Anterior cingulate cortex (tissue), 58 donors: ENCODE data around the gene SPTBN2.
"Not testable (repeated sequence)": the region's sequence is repeated elsewhere in the genome, so short reads cannot be mapped to it uniquely, and the experiment has no call there.

Experiments used
- DNase-seq, 58 donors: peaks; one replicate each; lab custom pipeline; 2025; lab: John Stamatoyannopoulos, UW

SPTBN2 gene

GRCh38 chr11:66725114-66725513 is 3.9 kb downstream of the SPTBN2 start:
- no peak for DNase-seq

GRCh38 chr11:66724167-66724566 is 4.8 kb downstream of the SPTBN2 start:
- not testable (repeated sequence) for DNase-seq

- no peak for DNase-seq
Measured at GRCh38 chr11:66723693-66724092, 5.3 kb downstream of the SPTBN2 start.

DNA sequence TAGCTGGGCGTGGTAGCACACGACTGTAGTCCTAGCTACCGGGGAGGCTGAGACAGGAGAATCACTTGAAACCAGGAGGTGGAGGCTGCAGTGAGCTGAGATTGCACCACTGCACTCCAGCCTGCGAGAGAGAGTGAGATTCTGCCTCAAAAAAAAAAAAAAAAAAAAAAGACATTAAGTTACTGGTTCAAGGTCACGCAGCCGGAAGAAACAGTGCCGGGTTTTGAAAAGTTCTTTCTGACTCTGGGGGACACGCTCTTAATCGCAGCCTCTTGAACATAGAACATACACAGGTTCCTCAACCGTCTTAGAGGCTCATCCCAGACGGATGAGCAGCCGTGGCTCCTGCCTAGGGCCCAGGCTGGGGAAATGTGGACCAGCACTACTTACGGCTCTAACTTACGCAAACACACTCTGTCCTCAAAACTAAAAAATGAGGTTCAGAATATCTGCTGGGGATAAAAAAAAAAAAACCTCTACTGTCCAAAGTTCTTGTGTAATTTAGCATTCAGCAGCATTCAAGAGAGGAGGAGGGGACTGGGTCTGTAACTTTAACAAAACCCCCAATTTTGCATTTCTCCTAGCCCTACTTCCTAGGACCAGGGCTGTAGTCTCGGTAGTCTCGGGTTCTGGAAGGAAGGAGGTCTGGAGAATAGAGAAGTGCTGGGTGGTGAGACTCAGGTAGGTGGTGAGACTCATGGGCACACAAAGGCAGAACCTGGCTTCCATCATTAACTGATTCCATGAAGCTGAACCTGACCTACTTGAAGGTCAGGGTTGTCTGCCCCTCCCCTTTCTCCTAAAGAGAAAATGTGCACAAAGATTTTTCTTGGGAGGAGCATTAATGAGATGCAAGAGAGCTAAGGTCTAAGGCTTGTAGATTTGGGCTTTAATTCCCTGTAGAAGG is 6.0 kb downstream of the SPTBN2 start:
- no peak for DNase-seq

- no peak for DNase-seq
Measured at GRCh38 chr11:66721939-66722338, 7.1 kb downstream of the SPTBN2 start.

DNA sequence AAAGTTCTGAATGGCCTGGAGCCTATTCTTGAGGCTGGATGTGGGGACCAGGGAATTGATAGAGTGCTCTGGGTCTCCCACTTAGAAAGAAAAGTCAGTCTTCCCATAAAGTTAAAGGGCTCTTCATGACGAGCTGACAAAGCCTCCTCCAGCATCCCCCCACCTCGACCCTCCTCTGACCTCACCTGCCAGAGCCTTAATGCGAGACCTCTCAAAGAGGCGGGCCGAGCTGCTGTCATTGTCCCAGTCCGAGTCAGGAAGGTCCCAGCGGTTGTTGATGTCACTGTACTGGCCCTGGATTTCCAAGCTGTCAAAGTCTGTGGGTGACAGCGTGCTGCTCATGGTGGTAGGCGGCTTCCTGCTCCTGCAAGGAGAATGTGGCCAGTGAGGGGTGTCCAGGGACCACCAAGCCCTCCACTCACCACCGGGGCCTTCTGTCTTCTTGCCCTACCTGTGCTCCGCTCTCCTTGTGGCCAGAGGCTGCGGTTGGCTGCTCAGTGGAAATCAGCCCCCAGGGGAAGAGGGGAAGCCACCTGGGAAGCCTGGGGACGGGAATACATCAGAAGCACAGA is 8.0 kb downstream of the SPTBN2 start:
- DNase-seq: no peak

GRCh38 chr11:66720223-66720898 is 8.7 kb downstream of the SPTBN2 start:
- peak in 33 of 58 donors; percentile 10 to 76 (median 40) for DNase-seq

- DNase-seq: no peak
Measured at GRCh38 chr11:66719111-66719872, 9.7 kb downstream of the SPTBN2 start.

DNA sequence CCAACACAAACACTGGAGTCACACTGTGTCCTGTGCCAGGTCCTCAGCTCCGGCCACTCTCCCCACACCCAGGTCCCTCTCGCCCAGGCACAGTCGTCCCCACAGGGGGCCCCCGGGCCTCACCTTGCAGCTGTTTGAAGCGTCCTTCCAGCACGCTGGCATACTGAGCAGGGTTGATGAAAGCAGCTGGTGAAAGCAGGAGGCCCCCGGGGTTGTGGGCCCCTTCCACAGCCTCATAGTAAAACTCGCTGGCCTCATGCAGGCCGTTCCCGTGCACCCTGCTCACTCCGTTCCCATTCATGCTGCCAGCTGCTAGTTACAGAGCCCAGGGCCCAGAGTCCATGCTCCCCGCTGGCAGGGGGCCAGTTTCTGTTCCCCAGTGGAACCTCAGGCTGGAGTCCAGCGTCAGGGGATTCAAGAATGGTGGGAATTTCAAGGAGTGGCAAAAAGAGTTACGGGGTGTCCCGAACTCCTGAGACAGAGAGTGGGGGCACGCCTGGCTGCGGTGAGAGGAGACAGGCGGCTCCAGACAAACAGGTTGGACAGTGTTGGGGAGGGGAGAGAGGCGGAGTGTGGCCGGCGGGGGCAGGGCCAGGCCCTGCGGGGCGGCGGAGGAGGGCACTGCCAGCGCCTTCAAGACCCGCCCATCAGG is 10.6 kb downstream of the SPTBN2 start:
- DNase-seq: no peak

GRCh38 chr11:66717925-66718319 is 11.1 kb downstream of the SPTBN2 start:
- no peak for DNase-seq

DNA sequence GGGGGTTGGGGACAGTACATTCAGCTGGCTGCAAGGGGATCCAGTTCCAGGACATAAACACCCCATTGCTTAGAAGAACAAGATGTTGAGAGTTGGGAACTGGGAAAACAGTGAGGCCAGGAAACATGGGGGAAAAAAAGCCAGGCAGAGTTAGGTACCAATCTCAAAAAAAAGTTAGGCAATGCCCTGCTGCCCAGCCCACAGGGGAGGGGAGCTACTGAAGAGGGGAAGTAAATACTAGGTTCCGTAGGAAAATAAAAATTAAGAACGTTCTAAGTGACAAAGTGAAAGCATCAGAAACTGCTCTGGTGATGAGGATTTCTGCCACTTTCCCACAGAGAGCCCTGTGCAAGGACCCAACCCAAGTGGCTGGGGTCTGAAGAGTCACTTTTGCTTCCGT is 12.0 kb downstream of the SPTBN2 start:
- DNase-seq: no peak

- DNase-seq: no peak
Measured at GRCh38 chr11:66715346-66716085, 13.5 kb downstream of the SPTBN2 start.

DNA sequence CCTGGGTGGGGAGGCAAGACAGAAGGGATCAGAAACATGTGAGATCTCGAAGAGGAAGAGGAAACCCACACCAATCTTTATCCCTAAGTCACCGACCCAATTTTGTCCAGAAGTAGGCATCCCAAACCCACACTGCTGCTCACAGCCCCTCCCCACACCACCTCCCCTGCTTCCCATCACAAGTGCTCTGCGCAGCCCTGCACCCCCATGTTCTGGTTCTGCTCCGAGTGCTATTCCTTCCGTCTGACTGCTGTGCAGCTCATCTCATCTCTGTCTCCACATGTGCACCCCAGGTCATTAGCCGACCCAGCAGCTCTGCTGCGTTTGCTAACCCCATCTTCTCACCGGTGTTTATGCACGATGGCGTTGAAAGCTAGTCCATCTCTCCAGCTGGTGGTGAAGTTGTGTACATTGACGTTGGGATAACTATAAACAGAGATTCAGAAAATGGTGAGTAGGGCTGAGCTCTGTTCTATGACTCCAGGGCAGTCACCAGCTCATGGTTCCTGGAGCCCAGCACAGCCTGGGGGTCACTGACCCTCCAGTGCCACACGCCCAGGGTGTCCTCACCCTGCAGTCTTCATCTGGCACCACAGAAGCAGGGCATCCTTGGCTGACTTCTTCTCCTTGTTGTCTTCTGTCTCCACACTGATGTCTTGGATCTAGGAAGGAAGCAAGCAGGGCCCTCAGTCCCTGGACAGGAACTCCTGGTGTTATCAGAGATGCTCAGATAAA is 15.1 kb downstream of the SPTBN2 start:
- DNase-seq: no peak

DNA sequence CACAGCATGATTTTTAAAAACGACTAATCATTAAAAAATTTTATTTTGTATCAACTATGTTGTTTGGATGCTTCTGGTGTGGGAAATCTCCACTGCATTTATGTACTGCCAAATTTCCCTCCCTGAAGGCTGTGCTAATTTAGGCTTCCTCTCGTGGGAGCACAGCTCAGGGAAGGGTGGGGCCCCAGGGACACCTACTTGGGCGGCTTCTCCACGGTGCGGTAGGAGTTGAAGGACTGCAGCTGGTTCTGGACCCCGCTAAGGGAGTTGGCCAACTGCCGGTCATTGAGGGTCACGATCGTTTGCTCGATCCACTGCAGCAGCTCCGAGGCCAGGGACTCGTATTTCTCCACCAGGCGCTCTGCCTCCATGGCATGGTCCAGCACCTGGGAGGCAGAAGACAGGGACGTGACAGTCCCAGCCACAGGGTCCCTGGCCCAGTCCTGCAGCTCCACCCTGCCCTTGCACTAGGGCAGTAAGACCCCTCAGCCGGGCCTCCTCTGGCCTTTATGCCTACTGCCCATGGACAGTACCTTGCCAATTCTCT is 18.6 kb downstream of the SPTBN2 start:
- no peak for DNase-seq

DNA sequence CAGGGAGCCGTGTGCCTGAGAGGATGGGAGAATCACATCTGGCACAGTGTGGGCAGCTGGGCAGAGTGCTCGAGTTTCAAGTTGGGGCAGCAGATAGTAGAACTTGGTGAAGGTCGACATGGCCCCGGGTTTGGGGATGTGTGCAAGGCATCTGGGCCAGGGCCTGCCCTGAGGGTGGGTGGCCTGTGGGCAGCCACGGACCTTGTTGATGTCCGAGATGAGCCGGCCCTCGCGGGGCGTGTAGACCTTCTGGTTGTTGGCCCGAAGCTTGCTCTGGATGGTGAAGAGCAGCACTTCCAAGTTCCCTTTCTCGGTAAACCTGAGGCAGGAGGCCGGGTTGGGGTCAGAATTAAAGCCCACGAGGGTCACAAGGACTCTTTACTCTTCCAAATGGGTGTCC is 20.3 kb downstream of the SPTBN2 start:
- DNase-seq: no peak

GRCh38 chr11:66708094-66708493 is 20.9 kb downstream of the SPTBN2 start:
- no peak for DNase-seq

DNA sequence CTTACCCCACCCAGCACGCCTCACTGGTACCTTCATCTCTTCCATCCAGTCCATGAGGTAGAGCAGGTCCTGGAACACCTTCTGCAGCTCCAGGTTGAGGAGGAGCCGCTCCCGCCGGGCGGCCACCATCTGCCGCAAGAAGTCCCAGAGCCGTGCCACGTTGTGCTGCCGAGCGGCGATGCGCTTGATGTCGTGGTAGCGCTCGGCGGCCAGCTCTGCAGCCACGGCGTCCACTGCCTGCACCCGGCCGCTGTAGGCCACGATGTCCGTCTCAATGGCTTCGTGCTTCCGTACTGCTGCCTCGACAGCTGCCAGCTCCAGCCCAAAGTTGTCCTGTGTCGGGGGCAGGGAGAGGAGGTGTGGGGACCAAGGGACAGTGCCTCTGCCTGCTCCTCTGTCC is 21.5 kb downstream of the SPTBN2 start:
- DNase-seq: no peak

- no peak for DNase-seq
Measured at GRCh38 chr11:66706989-66707388, 22.0 kb downstream of the SPTBN2 start.
